ENCODE results near the gene MAD2L1. TPM values are rescaled to one million over a fixed set of nuclear protein-coding genes. Genes with fewer than 3 reads are reported as not detected.

MAD2L1 gene
- total and polyA plus RNA-seq, 2 experiments from 2014 or later = 80.2 to 139 TPM

DNA sequence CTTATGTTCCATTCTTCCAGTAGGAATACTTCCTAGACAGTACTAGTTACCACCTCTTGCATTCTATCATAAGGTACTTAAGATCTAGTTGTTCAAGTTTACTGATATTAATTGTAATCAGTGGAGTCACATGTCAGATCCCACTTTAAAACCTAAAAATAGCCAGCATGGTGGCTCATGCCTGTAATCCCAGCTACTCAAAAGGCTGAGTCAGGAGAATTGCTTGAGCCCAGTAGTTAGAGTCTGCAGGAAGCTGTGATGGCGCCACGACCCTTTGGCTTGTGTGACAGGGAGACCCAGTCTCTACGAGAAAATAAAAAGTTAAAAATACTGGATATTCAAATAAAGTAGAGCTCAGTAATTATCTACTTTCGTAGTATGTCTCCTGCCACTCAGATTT, 57.7 kb downstream of the MAD2L1 start:
- Histone ChIP-seq H3F3A (replicated peaks; ENCODE audit: low read depth) (no peaks in the 10 kb centered on the region), H4K20me1 (replicated peaks; ENCODE audit: insufficient read depth) (no peaks in the 10 kb centered on the region), H3K4me3 (no peak overlapping the region), H3K4me2 (no peak overlapping the region), H3K27ac (ENCODE audit: low read depth) (no peak overlapping the region), H3K36me3 (ENCODE audit: insufficient read depth) (no peaks in the 10 kb centered on the region), H3K4me1 (ENCODE audit: insufficient read depth) (no peaks in the 10 kb centered on the region), H3K9me2 (ENCODE audit: insufficient read depth) (peaks cover 15% of the 10 kb centered on the region), H3K27me3 (ENCODE audit: insufficient read depth) (peaks cover 41% of the 10 kb centered on the region), H2AFZ (no peak overlapping the region), H3K79me2 (replicated peaks; ENCODE audit: insufficient read depth) (no peaks in the 10 kb centered on the region)
- no peak overlapping the region for H3K27ac Mint-ChIP-seq
- H3K4me1 Mint-ChIP-seq = no peaks in the 10 kb centered on the region; the same call in 1 of the 3 replicates
- H3K9me3 Mint-ChIP-seq = peaks cover 23% of the 10 kb centered on the region
- H3K4me3 Mint-ChIP-seq = no peak overlapping the region
- H3K27me3 Mint-ChIP-seq (ENCODE audit: insufficient read depth, low read depth, poor library complexity) = peaks cover 7% of the 10 kb centered on the region
- DNase-seq (ENCODE audit: low spot score) (no peak), ATAC-seq (no peak)
- no peak for TF ChIP-seq STAT1 (IDR thresholded peaks at IDR 0.05; ENCODE audit: unreplicated experiment)
- no peak for TF ChIP-seq POLR2AphosphoS5 (IDR thresholded peaks at IDR 0.05; ENCODE audit: low read depth)
- no peak for TF ChIP-seq JUNB (IDR thresholded peaks at IDR 0.05; ENCODE audit: unreplicated experiment)
- TF ChIP-seq NANOG (IDR thresholded peaks at IDR 0.05; ENCODE audit: borderline replicate concordance) = no peak
- TF ChIP-seq ZNF114 (CRISPR knock-in tag; IDR thresholded peaks at IDR 0.05) = no peak
- TF ChIP-seq CREB1 (CRISPR knock-in tag; IDR thresholded peaks at IDR 0.05; ENCODE audit: low read depth) = no peak
- TF ChIP-seq, protein P1, sequence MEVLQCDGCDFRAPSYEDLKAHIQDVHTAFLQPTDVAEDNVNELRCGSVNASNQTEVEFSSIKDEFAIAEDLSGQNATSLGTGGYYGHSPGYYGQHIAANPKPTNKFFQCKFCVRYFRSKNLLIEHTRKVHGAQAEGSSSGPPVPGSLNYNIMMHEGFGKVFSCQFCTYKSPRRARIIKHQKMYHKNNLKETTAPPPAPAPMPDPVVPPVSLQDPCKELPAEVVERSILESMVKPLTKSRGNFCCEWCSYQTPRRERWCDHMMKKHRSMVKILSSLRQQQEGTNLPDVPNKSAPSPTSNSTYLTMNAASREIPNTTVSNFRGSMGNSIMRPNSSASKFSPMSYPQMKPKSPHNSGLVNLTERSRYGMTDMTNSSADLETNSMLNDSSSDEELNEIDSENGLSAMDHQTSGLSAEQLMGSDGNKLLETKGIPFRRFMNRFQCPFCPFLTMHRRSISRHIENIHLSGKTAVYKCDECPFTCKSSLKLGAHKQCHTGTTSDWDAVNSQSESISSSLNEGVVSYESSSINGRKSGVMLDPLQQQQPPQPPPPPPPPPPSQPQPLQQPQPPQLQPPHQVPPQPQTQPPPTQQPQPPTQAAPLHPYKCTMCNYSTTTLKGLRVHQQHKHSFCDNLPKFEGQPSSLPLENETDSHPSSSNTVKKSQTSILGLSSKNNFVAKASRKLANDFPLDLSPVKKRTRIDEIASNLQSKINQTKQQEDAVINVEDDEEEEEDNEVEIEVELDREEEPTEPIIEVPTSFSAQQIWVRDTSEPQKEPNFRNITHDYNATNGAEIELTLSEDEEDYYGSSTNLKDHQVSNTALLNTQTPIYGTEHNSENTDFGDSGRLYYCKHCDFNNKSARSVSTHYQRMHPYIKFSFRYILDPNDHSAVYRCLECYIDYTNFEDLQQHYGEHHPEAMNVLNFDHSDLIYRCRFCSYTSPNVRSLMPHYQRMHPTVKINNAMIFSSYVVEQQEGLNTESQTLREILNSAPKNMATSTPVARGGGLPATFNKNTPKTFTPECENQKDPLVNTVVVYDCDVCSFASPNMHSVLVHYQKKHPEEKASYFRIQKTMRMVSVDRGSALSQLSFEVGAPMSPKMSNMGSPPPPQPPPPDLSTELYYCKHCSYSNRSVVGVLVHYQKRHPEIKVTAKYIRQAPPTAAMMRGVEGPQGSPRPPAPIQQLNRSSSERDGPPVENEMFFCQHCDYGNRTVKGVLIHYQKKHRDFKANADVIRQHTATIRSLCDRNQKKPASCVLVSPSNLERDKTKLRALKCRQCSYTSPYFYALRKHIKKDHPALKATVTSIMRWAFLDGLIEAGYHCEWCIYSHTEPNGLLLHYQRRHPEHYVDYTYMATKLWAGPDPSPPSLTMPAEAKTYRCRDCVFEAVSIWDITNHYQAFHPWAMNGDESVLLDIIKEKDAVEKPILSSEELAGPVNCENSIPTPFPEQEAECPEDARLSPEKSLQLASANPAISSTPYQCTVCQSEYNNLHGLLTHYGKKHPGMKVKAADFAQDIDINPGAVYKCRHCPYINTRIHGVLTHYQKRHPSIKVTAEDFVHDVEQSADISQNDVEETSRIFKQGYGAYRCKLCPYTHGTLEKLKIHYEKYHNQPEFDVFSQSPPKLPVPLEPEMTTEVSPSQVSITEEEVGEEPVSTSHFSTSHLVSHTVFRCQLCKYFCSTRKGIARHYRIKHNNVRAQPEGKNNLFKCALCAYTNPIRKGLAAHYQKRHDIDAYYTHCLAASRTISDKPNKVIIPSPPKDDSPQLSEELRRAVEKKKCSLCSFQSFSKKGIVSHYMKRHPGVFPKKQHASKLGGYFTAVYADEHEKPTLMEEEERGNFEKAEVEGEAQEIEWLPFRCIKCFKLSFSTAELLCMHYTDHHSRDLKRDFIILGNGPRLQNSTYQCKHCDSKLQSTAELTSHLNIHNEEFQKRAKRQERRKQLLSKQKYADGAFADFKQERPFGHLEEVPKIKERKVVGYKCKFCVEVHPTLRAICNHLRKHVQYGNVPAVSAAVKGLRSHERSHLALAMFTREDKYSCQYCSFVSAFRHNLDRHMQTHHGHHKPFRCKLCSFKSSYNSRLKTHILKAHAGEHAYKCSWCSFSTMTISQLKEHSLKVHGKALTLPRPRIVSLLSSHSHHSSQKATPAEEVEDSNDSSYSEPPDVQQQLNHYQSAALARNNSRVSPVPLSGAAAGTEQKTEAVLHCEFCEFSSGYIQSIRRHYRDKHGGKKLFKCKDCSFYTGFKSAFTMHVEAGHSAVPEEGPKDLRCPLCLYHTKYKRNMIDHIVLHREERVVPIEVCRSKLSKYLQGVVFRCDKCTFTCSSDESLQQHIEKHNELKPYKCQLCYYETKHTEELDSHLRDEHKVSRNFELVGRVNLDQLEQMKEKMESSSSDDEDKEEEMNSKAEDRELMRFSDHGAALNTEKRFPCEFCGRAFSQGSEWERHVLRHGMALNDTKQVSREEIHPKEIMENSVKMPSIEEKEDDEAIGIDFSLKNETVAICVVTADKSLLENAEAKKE (CRISPR knock-in tag; IDR thresholded peaks at IDR 0.05) = no peak
- TF ChIP-seq, protein P2, sequence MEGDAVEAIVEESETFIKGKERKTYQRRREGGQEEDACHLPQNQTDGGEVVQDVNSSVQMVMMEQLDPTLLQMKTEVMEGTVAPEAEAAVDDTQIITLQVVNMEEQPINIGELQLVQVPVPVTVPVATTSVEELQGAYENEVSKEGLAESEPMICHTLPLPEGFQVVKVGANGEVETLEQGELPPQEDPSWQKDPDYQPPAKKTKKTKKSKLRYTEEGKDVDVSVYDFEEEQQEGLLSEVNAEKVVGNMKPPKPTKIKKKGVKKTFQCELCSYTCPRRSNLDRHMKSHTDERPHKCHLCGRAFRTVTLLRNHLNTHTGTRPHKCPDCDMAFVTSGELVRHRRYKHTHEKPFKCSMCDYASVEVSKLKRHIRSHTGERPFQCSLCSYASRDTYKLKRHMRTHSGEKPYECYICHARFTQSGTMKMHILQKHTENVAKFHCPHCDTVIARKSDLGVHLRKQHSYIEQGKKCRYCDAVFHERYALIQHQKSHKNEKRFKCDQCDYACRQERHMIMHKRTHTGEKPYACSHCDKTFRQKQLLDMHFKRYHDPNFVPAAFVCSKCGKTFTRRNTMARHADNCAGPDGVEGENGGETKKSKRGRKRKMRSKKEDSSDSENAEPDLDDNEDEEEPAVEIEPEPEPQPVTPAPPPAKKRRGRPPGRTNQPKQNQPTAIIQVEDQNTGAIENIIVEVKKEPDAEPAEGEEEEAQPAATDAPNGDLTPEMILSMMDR (conservative IDR thresholded peaks at IDR 0.05; ENCODE audit: low read depth in 2 of 2) = no peak
- TF ChIP-seq EZH2 (IDR thresholded peaks at IDR 0.05; ENCODE audit: low read depth, unreplicated experiment) = no peak
- no peak for TF ChIP-seq ZNF331 (CRISPR knock-in tag; IDR thresholded peaks at IDR 0.05; ENCODE audit: low read depth)
- TF ChIP-seq, protein P3, sequence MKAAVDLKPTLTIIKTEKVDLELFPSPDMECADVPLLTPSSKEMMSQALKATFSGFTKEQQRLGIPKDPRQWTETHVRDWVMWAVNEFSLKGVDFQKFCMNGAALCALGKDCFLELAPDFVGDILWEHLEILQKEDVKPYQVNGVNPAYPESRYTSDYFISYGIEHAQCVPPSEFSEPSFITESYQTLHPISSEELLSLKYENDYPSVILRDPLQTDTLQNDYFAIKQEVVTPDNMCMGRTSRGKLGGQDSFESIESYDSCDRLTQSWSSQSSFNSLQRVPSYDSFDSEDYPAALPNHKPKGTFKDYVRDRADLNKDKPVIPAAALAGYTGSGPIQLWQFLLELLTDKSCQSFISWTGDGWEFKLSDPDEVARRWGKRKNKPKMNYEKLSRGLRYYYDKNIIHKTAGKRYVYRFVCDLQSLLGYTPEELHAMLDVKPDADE (IDR thresholded peaks at IDR 0.05) = no peak
- TF ChIP-seq, protein P4, sequence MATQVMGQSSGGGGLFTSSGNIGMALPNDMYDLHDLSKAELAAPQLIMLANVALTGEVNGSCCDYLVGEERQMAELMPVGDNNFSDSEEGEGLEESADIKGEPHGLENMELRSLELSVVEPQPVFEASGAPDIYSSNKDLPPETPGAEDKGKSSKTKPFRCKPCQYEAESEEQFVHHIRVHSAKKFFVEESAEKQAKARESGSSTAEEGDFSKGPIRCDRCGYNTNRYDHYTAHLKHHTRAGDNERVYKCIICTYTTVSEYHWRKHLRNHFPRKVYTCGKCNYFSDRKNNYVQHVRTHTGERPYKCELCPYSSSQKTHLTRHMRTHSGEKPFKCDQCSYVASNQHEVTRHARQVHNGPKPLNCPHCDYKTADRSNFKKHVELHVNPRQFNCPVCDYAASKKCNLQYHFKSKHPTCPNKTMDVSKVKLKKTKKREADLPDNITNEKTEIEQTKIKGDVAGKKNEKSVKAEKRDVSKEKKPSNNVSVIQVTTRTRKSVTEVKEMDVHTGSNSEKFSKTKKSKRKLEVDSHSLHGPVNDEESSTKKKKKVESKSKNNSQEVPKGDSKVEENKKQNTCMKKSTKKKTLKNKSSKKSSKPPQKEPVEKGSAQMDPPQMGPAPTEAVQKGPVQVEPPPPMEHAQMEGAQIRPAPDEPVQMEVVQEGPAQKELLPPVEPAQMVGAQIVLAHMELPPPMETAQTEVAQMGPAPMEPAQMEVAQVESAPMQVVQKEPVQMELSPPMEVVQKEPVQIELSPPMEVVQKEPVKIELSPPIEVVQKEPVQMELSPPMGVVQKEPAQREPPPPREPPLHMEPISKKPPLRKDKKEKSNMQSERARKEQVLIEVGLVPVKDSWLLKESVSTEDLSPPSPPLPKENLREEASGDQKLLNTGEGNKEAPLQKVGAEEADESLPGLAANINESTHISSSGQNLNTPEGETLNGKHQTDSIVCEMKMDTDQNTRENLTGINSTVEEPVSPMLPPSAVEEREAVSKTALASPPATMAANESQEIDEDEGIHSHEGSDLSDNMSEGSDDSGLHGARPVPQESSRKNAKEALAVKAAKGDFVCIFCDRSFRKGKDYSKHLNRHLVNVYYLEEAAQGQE (IDR thresholded peaks at IDR 0.05; ENCODE audit: unreplicated experiment) = no peak
- TF ChIP-seq EZH2phosphoT487 (IDR thresholded peaks at IDR 0.05; ENCODE audit: unreplicated experiment) = no peak
- H3K36me3 Mint-ChIP-seq (ENCODE audit: low read depth) = peaks cover 16% of the 10 kb centered on the region; the same call in 2 of the 3 replicates

Data from GM23338 (cell line).